ENCODE results near the gene SCUBE3.

DNA sequence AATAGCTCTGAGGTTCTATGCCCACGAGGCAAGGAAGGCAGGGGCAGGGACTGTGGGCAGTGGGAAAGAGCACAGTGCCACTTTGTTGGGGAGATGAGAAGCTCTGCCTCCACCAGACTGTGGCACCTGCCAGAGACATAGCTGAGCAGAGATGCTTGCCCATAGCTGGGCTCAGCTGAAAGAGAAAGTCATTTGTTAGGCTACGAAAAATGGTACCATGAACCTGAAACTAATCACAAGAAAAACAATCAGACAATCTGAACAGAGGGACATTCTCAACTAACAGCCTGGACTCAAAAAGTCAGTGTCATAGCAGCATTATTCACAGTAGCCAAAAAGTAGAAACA, 39.7 kb upstream of the SCUBE3 start:
- TF ChIP-seq CTCF (IDR thresholded peaks at IDR 0.05; ENCODE audit: insufficient read depth, low read length, poor library complexity, severe bottlenecking) (no peak), EZH2phosphoT487 (conservative IDR thresholded peaks at IDR 0.05; ENCODE audit: low read length) (no peak)
